HEK293 (cell line): ENCODE measurements around the gene ANKRD13D.

Experiments used
- HOXA7 ChIP-seq: sonication (generic); formaldehyde crosslinking; IDR thresholded peaks from 2 replicates; pipeline ENCODE4 v1.8.1; 2022; ENCODE audit warnings: missing genetic modification reagents, borderline replicate concordance
- TRIM28 ChIP-seq: IDR thresholded peaks from 2 replicates; pipeline ENCODE4 v1.6.1; 2011; ENCODE audit warnings: low read length, control low read depth, borderline replicate concordance
- ZFP37 ChIP-seq: fragments of 450-650 bp; formaldehyde crosslinking; IDR thresholded peaks from 2 replicates; pipeline ENCODE4 v1.5.1; 2016; ENCODE audit warnings: missing biosample characterization, missing genetic modification characterization
- ZNF23 ChIP-seq: fragments of 450-650 bp; formaldehyde crosslinking; IDR thresholded peaks from 2 replicates; pipeline ENCODE4 v1.5.1; 2016; ENCODE audit warnings: missing biosample characterization, missing genetic modification characterization, borderline replicate concordance
- ZNF24 ChIP-seq: fragments of 450-650 bp; formaldehyde crosslinking; IDR thresholded peaks from 2 replicates; pipeline ENCODE4 v1.5.1; 2016; ENCODE audit warnings: missing biosample characterization, missing genetic modification characterization
- ZNF274 ChIP-seq, 2 experiments: fragments of 200-500 bp in 1 of 2; fragments of 450-650 bp in 1 of 2; sonication (Bioruptor generic) in 1 of 2; formaldehyde crosslinking in 1 of 2; IDR thresholded peaks; 2 replicates each; pipeline versions ENCODE4 v1.5.1 to v1.6.1; 2014 to 2016; ENCODE audit warnings: borderline replicate concordance in 1 of 2, inconsistent platforms in 1 of 2, low read length in 1 of 2, missing biosample characterization in 1 of 2, missing genetic modification characterization in 1 of 2
- ZNF501 ChIP-seq: fragments of 450-650 bp; formaldehyde crosslinking; IDR thresholded peaks from 2 replicates; pipeline ENCODE4 v1.5.1; 2016; ENCODE audit warnings: missing biosample characterization, missing genetic modification characterization
- TF ChIP-seq, protein P1 (sequence below): fragments of 450-650 bp; formaldehyde crosslinking; conservative IDR thresholded peaks from 2 replicates; pipeline ENCODE4 v1.5.1; 2016; ENCODE audit warnings: low read depth, missing biosample characterization, missing genetic modification characterization
- TF ChIP-seq, protein P2 (sequence below): fragments of 450-650 bp; formaldehyde crosslinking; IDR thresholded peaks from 2 replicates; pipeline ENCODE4 v1.5.1; 2016; ENCODE audit warnings: missing biosample characterization, missing genetic modification characterization
- TF ChIP-seq, protein P3 (sequence below): fragments of 450-650 bp; formaldehyde crosslinking; IDR thresholded peaks from 2 replicates; pipeline ENCODE4 v1.5.1; 2016; ENCODE audit warnings: missing biosample characterization, missing genetic modification characterization

DNA sequence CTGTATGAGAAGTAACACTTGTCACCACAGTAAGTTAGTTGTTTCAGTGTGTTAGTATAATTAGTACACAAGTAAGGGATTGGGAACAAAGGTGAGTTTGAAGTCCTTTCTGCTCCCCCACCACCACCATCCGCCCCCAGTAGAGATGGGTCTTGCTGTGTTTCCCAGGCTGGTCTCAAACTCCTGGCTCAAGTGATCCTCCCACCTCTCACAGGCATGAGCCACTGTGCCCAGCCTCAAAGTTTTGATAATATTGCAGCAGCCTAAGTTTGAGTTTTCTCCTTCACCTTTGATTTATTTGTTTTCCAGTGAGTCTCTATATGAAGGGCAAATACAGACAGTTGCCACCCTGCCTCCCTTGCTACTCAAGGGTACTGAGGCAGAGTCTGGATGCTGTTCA lies 46.6 kb upstream of the ANKRD13D start:
- TF ChIP-seq ZNF23 (tag by site-specific recombination), result no peak
- no peak for TF ChIP-seq ZFP37 (tag by site-specific recombination)
- TF ChIP-seq, protein P1, sequence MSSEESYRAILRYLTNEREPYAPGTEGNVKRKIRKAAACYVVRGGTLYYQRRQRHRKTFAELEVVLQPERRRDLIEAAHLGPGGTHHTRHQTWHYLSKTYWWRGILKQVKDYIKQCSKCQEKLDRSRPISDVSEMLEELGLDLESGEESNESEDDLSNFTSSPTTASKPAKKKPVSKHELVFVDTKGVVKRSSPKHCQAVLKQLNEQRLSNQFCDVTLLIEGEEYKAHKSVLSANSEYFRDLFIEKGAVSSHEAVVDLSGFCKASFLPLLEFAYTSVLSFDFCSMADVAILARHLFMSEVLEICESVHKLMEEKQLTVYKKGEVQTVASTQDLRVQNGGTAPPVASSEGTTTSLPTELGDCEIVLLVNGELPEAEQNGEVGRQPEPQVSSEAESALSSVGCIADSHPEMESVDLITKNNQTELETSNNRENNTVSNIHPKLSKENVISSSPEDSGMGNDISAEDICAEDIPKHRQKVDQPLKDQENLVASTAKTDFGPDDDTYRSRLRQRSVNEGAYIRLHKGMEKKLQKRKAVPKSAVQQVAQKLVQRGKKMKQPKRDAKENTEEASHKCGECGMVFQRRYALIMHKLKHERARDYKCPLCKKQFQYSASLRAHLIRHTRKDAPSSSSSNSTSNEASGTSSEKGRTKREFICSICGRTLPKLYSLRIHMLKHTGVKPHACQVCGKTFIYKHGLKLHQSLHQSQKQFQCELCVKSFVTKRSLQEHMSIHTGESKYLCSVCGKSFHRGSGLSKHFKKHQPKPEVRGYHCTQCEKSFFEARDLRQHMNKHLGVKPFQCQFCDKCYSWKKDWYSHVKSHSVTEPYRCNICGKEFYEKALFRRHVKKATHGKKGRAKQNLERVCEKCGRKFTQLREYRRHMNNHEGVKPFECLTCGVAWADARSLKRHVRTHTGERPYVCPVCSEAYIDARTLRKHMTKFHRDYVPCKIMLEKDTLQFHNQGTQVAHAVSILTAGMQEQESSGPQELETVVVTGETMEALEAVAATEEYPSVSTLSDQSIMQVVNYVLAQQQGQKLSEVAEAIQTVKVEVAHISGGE (tag by site-specific recombination), result no peak
- no peak for TF ChIP-seq HOXA7
- TF ChIP-seq ZNF24 (tag by site-specific recombination), result no peak
- no peak for TF ChIP-seq TRIM28
- TF ChIP-seq, protein P2, sequence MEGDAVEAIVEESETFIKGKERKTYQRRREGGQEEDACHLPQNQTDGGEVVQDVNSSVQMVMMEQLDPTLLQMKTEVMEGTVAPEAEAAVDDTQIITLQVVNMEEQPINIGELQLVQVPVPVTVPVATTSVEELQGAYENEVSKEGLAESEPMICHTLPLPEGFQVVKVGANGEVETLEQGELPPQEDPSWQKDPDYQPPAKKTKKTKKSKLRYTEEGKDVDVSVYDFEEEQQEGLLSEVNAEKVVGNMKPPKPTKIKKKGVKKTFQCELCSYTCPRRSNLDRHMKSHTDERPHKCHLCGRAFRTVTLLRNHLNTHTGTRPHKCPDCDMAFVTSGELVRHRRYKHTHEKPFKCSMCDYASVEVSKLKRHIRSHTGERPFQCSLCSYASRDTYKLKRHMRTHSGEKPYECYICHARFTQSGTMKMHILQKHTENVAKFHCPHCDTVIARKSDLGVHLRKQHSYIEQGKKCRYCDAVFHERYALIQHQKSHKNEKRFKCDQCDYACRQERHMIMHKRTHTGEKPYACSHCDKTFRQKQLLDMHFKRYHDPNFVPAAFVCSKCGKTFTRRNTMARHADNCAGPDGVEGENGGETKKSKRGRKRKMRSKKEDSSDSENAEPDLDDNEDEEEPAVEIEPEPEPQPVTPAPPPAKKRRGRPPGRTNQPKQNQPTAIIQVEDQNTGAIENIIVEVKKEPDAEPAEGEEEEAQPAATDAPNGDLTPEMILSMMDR (tag by site-specific recombination), result no peak
- TF ChIP-seq, protein P3, sequence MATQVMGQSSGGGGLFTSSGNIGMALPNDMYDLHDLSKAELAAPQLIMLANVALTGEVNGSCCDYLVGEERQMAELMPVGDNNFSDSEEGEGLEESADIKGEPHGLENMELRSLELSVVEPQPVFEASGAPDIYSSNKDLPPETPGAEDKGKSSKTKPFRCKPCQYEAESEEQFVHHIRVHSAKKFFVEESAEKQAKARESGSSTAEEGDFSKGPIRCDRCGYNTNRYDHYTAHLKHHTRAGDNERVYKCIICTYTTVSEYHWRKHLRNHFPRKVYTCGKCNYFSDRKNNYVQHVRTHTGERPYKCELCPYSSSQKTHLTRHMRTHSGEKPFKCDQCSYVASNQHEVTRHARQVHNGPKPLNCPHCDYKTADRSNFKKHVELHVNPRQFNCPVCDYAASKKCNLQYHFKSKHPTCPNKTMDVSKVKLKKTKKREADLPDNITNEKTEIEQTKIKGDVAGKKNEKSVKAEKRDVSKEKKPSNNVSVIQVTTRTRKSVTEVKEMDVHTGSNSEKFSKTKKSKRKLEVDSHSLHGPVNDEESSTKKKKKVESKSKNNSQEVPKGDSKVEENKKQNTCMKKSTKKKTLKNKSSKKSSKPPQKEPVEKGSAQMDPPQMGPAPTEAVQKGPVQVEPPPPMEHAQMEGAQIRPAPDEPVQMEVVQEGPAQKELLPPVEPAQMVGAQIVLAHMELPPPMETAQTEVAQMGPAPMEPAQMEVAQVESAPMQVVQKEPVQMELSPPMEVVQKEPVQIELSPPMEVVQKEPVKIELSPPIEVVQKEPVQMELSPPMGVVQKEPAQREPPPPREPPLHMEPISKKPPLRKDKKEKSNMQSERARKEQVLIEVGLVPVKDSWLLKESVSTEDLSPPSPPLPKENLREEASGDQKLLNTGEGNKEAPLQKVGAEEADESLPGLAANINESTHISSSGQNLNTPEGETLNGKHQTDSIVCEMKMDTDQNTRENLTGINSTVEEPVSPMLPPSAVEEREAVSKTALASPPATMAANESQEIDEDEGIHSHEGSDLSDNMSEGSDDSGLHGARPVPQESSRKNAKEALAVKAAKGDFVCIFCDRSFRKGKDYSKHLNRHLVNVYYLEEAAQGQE (tag by site-specific recombination), result no peak
- TF ChIP-seq ZNF274 (IDR thresholded peaks at IDR 0.05; ENCODE audit: low read length), result no peak
- no peak for TF ChIP-seq ZNF274 (tag by site-specific recombination; IDR thresholded peaks at IDR 0.05; ENCODE audit: borderline replicate concordance)
- no peak for TF ChIP-seq ZNF501 (tag by site-specific recombination)
